ENCODE data around the gene ZFAND4. TPM values are rescaled to one million over a fixed set of nuclear protein-coding genes. Genes with fewer than 3 reads are reported as not detected.

ZFAND4 gene
- total RNA-seq, 1 donor = 10.9 TPM

DNA sequence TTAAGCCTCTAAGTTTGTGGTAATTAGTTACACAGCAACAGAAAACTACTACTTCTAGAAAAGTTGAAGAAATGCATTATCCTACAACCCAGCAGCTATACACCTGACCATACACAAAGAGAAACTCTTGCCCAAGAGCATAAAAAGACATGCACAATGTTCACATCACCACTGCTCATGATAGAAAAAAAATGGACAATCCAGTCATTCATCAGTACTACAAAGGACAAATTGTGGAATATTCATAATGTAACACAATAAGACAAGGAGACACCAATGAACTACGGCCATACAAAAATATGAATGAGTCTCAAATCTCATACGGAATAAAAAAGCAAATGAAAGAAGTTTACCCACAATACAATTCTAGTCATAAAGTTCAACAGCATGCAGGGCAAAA lies 87.4 kb downstream of the ZFAND4 start:
- Histone ChIP-seq H3K36me3 (ENCODE audit: insufficient read depth, low read length) (no peaks in the 10 kb centered on the region), H3K27me3 (ENCODE audit: insufficient read depth, low read length) (no peaks in the 10 kb centered on the region), H3K27ac (ENCODE audit: low read depth, low read length) (no peak overlapping the region), H4K20me1 (ENCODE audit: insufficient read depth, low read length) (peaks cover 23% of the 10 kb centered on the region), H3K9me3 (ENCODE audit: low read depth, low read length) (no peaks in the 10 kb centered on the region), H3K79me2 (ENCODE audit: insufficient read depth, low read length) (peaks cover 15% of the 10 kb centered on the region), H2AFZ (ENCODE audit: low read length) (no peak overlapping the region), H3K4me2 (ENCODE audit: insufficient read depth, low read length) (no peak overlapping the region), H3K4me1 (ENCODE audit: insufficient read depth, low read length) (no peaks in the 10 kb centered on the region), H3K4me3 (ENCODE audit: insufficient read depth, low read length) (no peak overlapping the region)
- TF ChIP-seq, protein P1, sequence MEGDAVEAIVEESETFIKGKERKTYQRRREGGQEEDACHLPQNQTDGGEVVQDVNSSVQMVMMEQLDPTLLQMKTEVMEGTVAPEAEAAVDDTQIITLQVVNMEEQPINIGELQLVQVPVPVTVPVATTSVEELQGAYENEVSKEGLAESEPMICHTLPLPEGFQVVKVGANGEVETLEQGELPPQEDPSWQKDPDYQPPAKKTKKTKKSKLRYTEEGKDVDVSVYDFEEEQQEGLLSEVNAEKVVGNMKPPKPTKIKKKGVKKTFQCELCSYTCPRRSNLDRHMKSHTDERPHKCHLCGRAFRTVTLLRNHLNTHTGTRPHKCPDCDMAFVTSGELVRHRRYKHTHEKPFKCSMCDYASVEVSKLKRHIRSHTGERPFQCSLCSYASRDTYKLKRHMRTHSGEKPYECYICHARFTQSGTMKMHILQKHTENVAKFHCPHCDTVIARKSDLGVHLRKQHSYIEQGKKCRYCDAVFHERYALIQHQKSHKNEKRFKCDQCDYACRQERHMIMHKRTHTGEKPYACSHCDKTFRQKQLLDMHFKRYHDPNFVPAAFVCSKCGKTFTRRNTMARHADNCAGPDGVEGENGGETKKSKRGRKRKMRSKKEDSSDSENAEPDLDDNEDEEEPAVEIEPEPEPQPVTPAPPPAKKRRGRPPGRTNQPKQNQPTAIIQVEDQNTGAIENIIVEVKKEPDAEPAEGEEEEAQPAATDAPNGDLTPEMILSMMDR (IDR thresholded peaks at IDR 0.05; ENCODE audit: extremely low read depth, low read depth, low read length) = no peak
- no peak for DNase-seq (ENCODE audit: insufficient read length, low spot score, missing footprints)

DNA sequence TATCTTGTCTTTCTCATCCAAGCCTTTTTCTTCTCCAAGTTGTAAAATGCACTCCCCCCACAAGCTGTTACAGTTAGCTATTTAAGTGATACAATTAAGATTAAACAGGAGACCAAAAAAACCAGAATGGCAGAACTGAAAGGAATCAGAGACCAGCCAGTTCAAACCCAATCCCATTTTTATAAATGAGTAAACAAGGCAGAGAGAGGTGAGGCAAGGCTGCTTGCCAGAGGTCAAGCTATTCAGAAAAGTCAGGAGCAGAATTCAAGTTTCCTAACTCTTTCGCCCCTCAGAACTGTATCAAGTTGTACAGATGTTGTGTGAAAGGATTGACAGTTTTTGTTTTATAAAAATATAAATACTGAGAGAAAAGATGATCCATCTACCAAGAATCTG lies 90.2 kb downstream of the ZFAND4 start:
- H4K20me1 ChIP-seq (ENCODE audit: insufficient read depth, low read length) = peaks cover 23% of the 10 kb centered on the region
- DNase-seq (ENCODE audit: insufficient read length, low spot score, missing footprints) = no peak
- TF ChIP-seq, protein P1 (IDR thresholded peaks at IDR 0.05; ENCODE audit: extremely low read depth, low read depth, low read length) = no peak
- H3K4me3 ChIP-seq (ENCODE audit: insufficient read depth, low read length) = no peak overlapping the region
- H3K4me2 ChIP-seq (ENCODE audit: insufficient read depth, low read length) = no peak overlapping the region
- H3K36me3 ChIP-seq (ENCODE audit: insufficient read depth, low read length) = no peaks in the 10 kb centered on the region
- no peak overlapping the region for H2AFZ ChIP-seq (ENCODE audit: low read length)
- no peaks in the 10 kb centered on the region for H3K9me3 ChIP-seq (ENCODE audit: low read depth, low read length)
- H3K79me2 ChIP-seq (ENCODE audit: insufficient read depth, low read length) = peaks cover 15% of the 10 kb centered on the region
- no peak overlapping the region for H3K27ac ChIP-seq (ENCODE audit: low read depth, low read length)
- no peaks in the 10 kb centered on the region for H3K4me1 ChIP-seq (ENCODE audit: insufficient read depth, low read length)
- H3K27me3 ChIP-seq (ENCODE audit: insufficient read depth, low read length) = no peaks in the 10 kb centered on the region

DNA sequence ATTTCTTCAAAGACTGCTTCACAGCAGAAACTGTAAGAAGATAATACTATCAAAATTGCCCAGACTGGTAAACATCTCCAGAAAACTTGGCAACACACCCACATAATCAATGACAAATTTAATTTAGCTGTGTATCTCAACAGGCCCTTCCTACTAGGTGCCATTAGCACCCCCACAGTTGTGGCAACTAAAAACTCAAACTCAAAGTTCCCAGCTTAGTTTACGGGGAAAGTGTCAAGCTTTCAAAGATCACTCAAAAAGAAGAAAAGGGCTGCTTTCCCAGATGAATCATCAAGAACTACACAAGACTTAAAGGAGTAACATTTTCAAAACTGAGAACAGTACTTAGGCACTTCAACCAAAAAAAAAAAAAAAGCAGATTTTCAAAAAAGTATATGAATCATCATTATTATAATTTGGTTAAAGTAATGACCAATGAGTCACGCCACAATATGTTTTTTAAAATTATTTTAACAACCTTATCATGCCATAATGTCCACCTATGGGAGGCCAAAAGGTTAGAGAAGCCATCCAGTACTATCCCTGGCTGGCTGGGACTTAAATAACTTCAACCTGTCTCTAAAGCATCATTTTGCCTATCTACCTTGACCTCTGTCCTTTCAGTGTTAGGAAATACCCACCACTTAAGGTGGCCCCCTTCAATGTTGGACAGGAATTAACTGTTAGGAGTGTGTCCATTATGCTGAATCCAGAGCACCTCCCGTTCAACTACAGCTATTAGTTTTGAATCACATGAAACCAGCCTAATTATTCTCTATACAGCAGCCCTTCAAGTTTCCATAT lies 90.8 kb downstream of the ZFAND4 start:
- no peaks in the 10 kb centered on the region for H3K36me3 ChIP-seq (ENCODE audit: insufficient read depth, low read length)
- peaks cover 15% of the 10 kb centered on the region for H3K79me2 ChIP-seq (ENCODE audit: insufficient read depth, low read length)
- no peak for DNase-seq (ENCODE audit: insufficient read length, low spot score, missing footprints)
- H3K4me3 ChIP-seq (ENCODE audit: insufficient read depth, low read length) = no peak overlapping the region
- TF ChIP-seq, protein P1 (IDR thresholded peaks at IDR 0.05; ENCODE audit: extremely low read depth, low read depth, low read length) = no peak
- H3K4me1 ChIP-seq (ENCODE audit: insufficient read depth, low read length) = no peaks in the 10 kb centered on the region
- no peak overlapping the region for H3K27ac ChIP-seq (ENCODE audit: low read depth, low read length)
- no peaks in the 10 kb centered on the region for H3K27me3 ChIP-seq (ENCODE audit: insufficient read depth, low read length)
- no peak overlapping the region for H3K4me2 ChIP-seq (ENCODE audit: insufficient read depth, low read length)
- H4K20me1 ChIP-seq (ENCODE audit: insufficient read depth, low read length) = peaks cover 23% of the 10 kb centered on the region
- H3K9me3 ChIP-seq (ENCODE audit: low read depth, low read length) = no peaks in the 10 kb centered on the region
- H2AFZ ChIP-seq (ENCODE audit: low read length) = no peak overlapping the region

DNA sequence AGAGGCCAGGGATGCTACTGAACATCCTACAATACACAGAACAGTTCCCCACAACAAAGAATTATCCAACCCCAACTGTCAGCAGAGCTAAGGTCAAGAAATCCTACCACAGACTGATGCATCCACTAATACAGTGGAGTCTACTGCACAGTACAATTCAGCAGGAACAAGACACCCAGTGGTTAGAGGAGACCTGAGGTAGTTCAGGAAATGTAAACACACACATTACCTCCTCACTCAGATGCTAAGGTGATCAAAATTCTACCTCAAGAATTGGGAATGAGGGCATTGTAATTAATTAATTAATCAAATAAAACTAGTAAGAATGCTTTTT lies 91.4 kb downstream of the ZFAND4 start:
- H3K36me3 ChIP-seq (ENCODE audit: insufficient read depth, low read length) = no peaks in the 10 kb centered on the region
- H2AFZ ChIP-seq (ENCODE audit: low read length) = no peak overlapping the region
- no peak overlapping the region for H3K4me3 ChIP-seq (ENCODE audit: insufficient read depth, low read length)
- H3K4me1 ChIP-seq (ENCODE audit: insufficient read depth, low read length) = no peaks in the 10 kb centered on the region
- no peak overlapping the region for H3K27ac ChIP-seq (ENCODE audit: low read depth, low read length)
- H3K9me3 ChIP-seq (ENCODE audit: low read depth, low read length) = no peaks in the 10 kb centered on the region
- H3K27me3 ChIP-seq (ENCODE audit: insufficient read depth, low read length) = no peaks in the 10 kb centered on the region
- no peak for DNase-seq (ENCODE audit: insufficient read length, low spot score, missing footprints)
- peaks cover 24% of the 10 kb centered on the region for H4K20me1 ChIP-seq (ENCODE audit: insufficient read depth, low read length)
- H3K4me2 ChIP-seq (ENCODE audit: insufficient read depth, low read length) = no peak overlapping the region
- TF ChIP-seq, protein P1 (IDR thresholded peaks at IDR 0.05; ENCODE audit: extremely low read depth, low read depth, low read length) = no peak
- H3K79me2 ChIP-seq (ENCODE audit: insufficient read depth, low read length) = peaks cover 15% of the 10 kb centered on the region

Data from osteoblast (primary cell).